Endothelial cell of umbilical vein (primary cell): ENCODE data around the gene SUN3.

ENCODE experiments used
- EZH2 ChIP-seq: IDR thresholded peaks from 2 replicates; pipeline ENCODE4 v1.6.1; 2012; ENCODE audit warnings: borderline replicate concordance, low read depth, mild to moderate bottlenecking, moderate library complexity, low read length, inconsistent platforms; ENCODE audit not compliant: severe bottlenecking
- POLR2A ChIP-seq: IDR thresholded peaks from 2 replicates; pipeline ENCODE4 v1.6.1; 2012; ENCODE audit warnings: low read depth, mild to moderate bottlenecking, control low read depth, low read length
- POLR2AphosphoS5 ChIP-seq: IDR thresholded peaks from 2 replicates; pipeline ENCODE4 v1.6.1; 2012; ENCODE audit warnings: low read depth, mild to moderate bottlenecking, control low read depth, low read length, moderate library complexity; ENCODE audit not compliant: insufficient read depth
- TF ChIP-seq, protein P1 (sequence below), 2 donors: IDR thresholded peaks; 1 replicate in 1 of 2; 2 replicates in 1 of 2; pipeline ENCODE4 v1.5.1; 2011; ENCODE audit warnings: low read length in 2 of 2, mild to moderate bottlenecking in 2 of 2, moderate library complexity in 2 of 2, control low read depth in 1 of 2, inconsistent platforms in 1 of 2, low read depth in 1 of 2; ENCODE audit not compliant: insufficient read depth in 1 of 2; ENCODE audit errors: extremely low read depth in 1 of 2
- TF ChIP-seq, protein P2 (sequence below): IDR thresholded peaks from 2 replicates; pipeline ENCODE4 v1.6.1; 2011; ENCODE audit not compliant: insufficient read depth, insufficient read length

DNA sequence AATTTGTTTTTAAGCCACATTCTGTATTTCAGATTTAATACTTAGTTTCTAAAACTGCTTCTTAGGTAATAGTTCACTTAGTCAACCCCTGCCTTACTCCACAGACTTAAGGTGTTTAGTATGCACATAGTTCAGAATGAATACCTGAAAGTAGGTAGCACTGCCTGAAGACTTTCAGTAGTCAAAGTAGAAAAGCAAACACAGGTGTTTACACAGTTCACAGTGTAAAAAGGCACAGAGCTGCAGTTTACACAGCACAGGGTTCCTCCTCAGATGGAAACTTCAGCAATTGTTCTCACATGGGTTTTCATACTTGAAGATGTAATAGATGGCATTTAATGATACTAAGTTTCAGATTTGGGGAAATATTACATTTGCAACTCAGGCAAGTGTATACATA lies 77.5 kb downstream of the SUN3 start:
- no peak for TF ChIP-seq POLR2AphosphoS5
- TF ChIP-seq, protein P1, sequence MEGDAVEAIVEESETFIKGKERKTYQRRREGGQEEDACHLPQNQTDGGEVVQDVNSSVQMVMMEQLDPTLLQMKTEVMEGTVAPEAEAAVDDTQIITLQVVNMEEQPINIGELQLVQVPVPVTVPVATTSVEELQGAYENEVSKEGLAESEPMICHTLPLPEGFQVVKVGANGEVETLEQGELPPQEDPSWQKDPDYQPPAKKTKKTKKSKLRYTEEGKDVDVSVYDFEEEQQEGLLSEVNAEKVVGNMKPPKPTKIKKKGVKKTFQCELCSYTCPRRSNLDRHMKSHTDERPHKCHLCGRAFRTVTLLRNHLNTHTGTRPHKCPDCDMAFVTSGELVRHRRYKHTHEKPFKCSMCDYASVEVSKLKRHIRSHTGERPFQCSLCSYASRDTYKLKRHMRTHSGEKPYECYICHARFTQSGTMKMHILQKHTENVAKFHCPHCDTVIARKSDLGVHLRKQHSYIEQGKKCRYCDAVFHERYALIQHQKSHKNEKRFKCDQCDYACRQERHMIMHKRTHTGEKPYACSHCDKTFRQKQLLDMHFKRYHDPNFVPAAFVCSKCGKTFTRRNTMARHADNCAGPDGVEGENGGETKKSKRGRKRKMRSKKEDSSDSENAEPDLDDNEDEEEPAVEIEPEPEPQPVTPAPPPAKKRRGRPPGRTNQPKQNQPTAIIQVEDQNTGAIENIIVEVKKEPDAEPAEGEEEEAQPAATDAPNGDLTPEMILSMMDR (IDR thresholded peaks at IDR 0.05; ENCODE audit: extremely low read depth in 1 of 2, insufficient read depth in 1 of 2, low read depth in 1 of 2, low read length in 2 of 2) = no peak
- no peak for TF ChIP-seq POLR2A
- TF ChIP-seq EZH2 = no peak
- TF ChIP-seq, protein P2, sequence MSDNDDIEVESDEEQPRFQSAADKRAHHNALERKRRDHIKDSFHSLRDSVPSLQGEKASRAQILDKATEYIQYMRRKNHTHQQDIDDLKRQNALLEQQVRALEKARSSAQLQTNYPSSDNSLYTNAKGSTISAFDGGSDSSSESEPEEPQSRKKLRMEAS = no peak
